Measurements from ENCODE around the gene TNXB. TPM values are rescaled to one million over a fixed set of nuclear protein-coding genes. Genes with fewer than 3 reads are reported as not detected.

TNXB gene
- polyA plus RNA-seq, 2 of the 4 experiments (the other 2 are of a cell fraction), result 0.80 to 1.7 TPM

DNA sequence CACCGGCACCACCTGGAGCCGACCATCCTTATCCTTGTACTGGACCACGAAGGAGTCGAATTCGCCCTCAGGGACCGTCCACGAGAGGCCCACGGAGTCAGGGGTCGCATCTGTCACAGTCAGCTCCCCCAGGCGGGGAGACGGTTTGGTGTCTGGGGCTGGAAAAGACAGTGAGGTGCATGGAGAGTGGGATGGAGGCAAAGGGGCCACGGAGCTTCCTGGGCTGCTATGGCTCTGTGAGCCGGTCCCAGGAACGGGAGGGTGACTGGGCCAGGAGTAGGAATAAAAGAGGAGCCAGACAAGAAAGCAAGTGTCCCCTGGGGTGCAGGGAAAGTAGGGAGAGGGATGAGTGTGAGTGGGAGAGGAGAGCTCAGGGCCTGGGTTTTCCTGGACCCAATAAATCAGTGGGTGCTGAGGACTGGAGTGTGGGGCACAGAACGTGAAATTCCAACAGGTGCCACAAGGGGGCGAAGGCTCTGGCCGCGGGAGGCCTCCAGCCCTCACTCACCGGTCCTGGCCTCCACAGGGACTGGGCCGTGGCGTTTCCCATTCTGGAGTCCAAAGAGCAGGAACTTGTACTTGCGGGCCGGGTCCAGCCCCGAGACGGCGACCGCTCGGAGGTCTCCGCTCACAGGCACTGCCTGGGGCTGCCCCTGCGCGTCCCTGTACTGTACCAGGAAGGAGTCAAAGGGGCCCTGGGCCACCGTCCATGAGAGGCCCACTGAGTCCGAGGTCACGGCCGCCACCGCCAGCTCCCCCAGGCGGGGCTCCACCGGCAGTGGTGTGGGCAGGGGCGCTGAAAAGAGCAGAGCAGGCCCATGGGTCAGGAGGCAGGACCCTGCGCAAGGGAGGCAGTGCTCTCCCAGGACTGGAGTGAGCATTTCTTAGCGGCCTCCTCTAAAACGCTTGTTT lies 61.0 kb downstream of the TNXB start:
- ATAC-seq, result peak; percentile 79 to 94
- FAIRE-seq, result no peak
- Histone ChIP-seq H3K4me2 (0 out of 3 replicates have a peak overlapping the region, but pooled peaks have one; percentile 43), H3K27ac (peak overlapping the region in 1 of 2 experiments; percentile 67; a peak in 3 of 6 replicates), H3K9me3 (no peaks in the 10 kb centered on the region), H3K4me1 (peaks cover 20% of the 10 kb centered on the region), H3K4me3 (no peak overlapping the region)
- TF ChIP-seq USF2 (IDR thresholded peaks at IDR 0.05), result no peak
- peak; percentile 35; the same call in 2 of the 3 replicates for TF ChIP-seq SMC3 (IDR thresholded peaks at IDR 0.05)
- no peak for TF ChIP-seq BHLHE40 (IDR thresholded peaks at IDR 0.05; ENCODE audit: low read depth, low read length)
- TF ChIP-seq CBX2 (IDR thresholded peaks at IDR 0.05; ENCODE audit: borderline replicate concordance, low read depth), result no peak
- no peak for TF ChIP-seq MAX (IDR thresholded peaks at IDR 0.05)
- TF ChIP-seq KDM5A (IDR thresholded peaks at IDR 0.05), result no peak
- TF ChIP-seq EHMT2 (IDR thresholded peaks at IDR 0.05; ENCODE audit: low read depth), result no peak
- no peak for TF ChIP-seq HDAC2 (IDR thresholded peaks at IDR 0.05)
- TF ChIP-seq BCL3 (IDR thresholded peaks at IDR 0.05), result no peak
- TF ChIP-seq RAD21 (conservative IDR thresholded peaks at IDR 0.05 in 1 of 2, IDR thresholded peaks at IDR 0.05 in 1 of 2), result peak; percentile 23 to 47; a peak in 2 of 5 replicates
- TF ChIP-seq RARB (CRISPR knock-in tag; IDR thresholded peaks at IDR 0.05), result no peak
- TF ChIP-seq FOSL2 (IDR thresholded peaks at IDR 0.05), result no peak
- no peak for TF ChIP-seq FOSL2 (CRISPR knock-in tag; IDR thresholded peaks at IDR 0.05)
- TF ChIP-seq, protein P1, sequence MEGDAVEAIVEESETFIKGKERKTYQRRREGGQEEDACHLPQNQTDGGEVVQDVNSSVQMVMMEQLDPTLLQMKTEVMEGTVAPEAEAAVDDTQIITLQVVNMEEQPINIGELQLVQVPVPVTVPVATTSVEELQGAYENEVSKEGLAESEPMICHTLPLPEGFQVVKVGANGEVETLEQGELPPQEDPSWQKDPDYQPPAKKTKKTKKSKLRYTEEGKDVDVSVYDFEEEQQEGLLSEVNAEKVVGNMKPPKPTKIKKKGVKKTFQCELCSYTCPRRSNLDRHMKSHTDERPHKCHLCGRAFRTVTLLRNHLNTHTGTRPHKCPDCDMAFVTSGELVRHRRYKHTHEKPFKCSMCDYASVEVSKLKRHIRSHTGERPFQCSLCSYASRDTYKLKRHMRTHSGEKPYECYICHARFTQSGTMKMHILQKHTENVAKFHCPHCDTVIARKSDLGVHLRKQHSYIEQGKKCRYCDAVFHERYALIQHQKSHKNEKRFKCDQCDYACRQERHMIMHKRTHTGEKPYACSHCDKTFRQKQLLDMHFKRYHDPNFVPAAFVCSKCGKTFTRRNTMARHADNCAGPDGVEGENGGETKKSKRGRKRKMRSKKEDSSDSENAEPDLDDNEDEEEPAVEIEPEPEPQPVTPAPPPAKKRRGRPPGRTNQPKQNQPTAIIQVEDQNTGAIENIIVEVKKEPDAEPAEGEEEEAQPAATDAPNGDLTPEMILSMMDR (IDR thresholded peaks at IDR 0.05), result peak; percentile 54
- no peak for TF ChIP-seq JUN (IDR thresholded peaks at IDR 0.05)
- TF ChIP-seq, protein P2, sequence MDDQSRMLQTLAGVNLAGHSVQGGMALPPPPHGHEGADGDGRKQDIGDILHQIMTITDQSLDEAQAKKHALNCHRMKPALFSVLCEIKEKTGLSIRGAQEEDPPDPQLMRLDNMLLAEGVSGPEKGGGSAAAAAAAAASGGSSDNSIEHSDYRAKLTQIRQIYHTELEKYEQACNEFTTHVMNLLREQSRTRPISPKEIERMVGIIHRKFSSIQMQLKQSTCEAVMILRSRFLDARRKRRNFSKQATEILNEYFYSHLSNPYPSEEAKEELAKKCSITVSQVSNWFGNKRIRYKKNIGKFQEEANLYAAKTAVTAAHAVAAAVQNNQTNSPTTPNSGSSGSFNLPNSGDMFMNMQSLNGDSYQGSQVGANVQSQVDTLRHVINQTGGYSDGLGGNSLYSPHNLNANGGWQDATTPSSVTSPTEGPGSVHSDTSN (IDR thresholded peaks at IDR 0.05), result no peak
- no peak for TF ChIP-seq RFX5 (IDR thresholded peaks at IDR 0.05)
- peak; percentile 34 to 48 for DNase-seq (ENCODE audit: low read depth in 1 of 2, low spot score in 1 of 2)
- CTCF ChIA-PET, result interaction anchor here (0.7 to 2.3 kb wide), 14 partner anchors 11 to 184 kb away, joined by 3 to 12 read pairs (median 3); no protein-coding TSS in a partner anchor
- 52% methylated on average over 34 of the region's 42 CpGs for WGBS (ENCODE audit: missing lambda C conversion rate)
- POLR2A ChIA-PET, result interaction anchor here (0.6 kb wide), 1 partner anchor 131 kb away, joined by 3 read pairs; no protein-coding TSS in a partner anchor

DNA sequence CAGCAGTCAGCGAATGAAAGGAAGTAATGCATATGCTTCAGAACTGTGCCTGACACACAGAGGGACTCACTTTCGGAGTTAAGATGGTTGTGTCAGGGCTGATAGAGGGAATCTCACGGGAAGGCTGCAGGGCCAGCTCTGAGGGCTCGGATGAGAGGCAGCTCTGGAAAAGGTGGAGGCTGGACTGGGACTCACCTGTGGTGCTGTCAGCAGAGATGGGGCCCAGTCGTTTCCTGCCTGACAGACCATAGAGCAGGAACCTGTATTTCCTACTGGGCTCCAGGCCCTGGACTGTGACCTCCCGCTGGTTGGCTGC lies 61.6 kb downstream of the TNXB start:
- DNase-seq (ENCODE audit: low read depth in 1 of 2, low spot score in 1 of 2) (no peak), ATAC-seq (no peak)
- 0 out of 3 replicates have a peak overlapping the region, but pooled peaks have one; percentile 43 for H3K4me2 ChIP-seq

More for the DNA sequence above, 61.6 kb downstream of the TNXB start:
- CTCF ChIA-PET, result interaction anchor here (0.7 to 2.3 kb wide), 11 partner anchors 12 to 184 kb away, joined by 3 to 12 read pairs (median 3); no protein-coding TSS in a partner anchor
- peaks cover 20% of the 10 kb centered on the region for H3K4me1 ChIP-seq
- 68% methylated on average over 6 of the region's 6 CpGs for WGBS (ENCODE audit: missing lambda C conversion rate)
- POLR2A ChIA-PET, result interaction anchor here (0.6 kb wide), 1 partner anchor 130 kb away, joined by 3 read pairs; no protein-coding TSS in a partner anchor
- H3K27ac ChIP-seq, result peak overlapping the region in 1 of 2 experiments; percentile 67; a peak in 1 of 6 replicates
- no peak for FAIRE-seq
- TF ChIP-seq FOXS1 (CRISPR knock-in tag; IDR thresholded peaks at IDR 0.05) (no peak), MAX (IDR thresholded peaks at IDR 0.05) (no peak), ZFP36 (IDR thresholded peaks at IDR 0.05; ENCODE audit: borderline replicate concordance, partially characterized antibody) (no peak), ZSCAN20 (CRISPR knock-in tag; IDR thresholded peaks at IDR 0.05) (no peak), ZC3H11A (IDR thresholded peaks at IDR 0.05) (no peak), FOSB (CRISPR knock-in tag; IDR thresholded peaks at IDR 0.05) (no peak), GATA3 (IDR thresholded peaks at IDR 0.05; ENCODE audit: borderline replicate concordance) (no peak), JUN (IDR thresholded peaks at IDR 0.05) (no peak)
- no peaks in the 10 kb centered on the region for H3K9me3 ChIP-seq
- H3K4me3 ChIP-seq, result no peak overlapping the region
